ENCODE data around the gene ZFYVE19. TPM values are rescaled to one million over a fixed set of nuclear protein-coding genes. Genes with fewer than 3 reads are reported as not detected.

Gene ZFYVE19
- total and polyA plus RNA-seq, 12 donors = 11.9 to 29.2 (median 17.9) TPM

DNA sequence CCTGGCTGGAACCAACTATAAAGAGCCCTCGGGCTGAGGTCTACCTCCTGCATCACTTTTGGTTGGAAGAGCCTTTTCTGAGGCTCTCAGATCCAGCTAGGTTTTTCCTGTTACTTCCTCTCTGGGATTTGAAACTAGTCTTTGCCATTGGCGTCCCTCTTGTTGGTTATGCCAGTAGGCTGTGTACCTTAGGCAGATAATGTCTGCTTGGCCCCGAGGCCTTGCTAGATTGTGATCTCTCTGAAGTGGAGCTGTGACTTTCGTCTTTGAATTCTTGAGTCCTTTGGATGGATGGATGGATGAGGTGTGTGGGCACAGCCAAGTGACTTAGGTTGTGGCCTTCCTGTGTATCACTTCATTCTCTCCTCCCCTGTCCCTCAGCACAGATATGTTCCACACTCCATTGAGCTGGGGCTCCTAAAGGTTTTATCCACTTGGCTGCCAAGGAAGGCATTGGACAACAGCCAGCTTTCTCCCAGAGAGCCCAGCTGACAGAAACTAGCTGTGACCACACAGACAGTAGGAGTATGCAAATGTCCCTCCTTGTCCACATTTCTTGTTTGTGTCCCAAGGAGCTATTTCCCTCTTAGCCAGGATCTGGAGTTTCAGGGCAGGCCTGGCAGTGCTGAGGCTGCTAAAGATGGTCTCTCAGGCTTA is 8.3 kb downstream of the ZFYVE19 start:
- DNase-seq = peak in 1 of 2 donors; percentile 39
- Histone ChIP-seq H3K4me1 (peaks cover 0 to 12% (median 4%) of the 10 kb centered on the region in 9 donors), H3K27me3 (no peaks in the 10 kb centered on the region), H3K27ac (no peak overlapping the region), H3K36me3 (peaks cover 0 to 49% (median 26%) of the 10 kb centered on the region in 9 donors), H3K9me3 (no peaks in the 10 kb centered on the region), H3K4me3 (no peak overlapping the region)
- intact Hi-C loops (cut with DNase I) = no loop called here
- ATAC-seq = peak in 7 of 8 donors; percentile 16 to 73 (median 61)
- 65 to 74% methylated on average over 4 of the region's 4 CpGs for WGBS, 2 donors
- TF ChIP-seq, protein P1, sequence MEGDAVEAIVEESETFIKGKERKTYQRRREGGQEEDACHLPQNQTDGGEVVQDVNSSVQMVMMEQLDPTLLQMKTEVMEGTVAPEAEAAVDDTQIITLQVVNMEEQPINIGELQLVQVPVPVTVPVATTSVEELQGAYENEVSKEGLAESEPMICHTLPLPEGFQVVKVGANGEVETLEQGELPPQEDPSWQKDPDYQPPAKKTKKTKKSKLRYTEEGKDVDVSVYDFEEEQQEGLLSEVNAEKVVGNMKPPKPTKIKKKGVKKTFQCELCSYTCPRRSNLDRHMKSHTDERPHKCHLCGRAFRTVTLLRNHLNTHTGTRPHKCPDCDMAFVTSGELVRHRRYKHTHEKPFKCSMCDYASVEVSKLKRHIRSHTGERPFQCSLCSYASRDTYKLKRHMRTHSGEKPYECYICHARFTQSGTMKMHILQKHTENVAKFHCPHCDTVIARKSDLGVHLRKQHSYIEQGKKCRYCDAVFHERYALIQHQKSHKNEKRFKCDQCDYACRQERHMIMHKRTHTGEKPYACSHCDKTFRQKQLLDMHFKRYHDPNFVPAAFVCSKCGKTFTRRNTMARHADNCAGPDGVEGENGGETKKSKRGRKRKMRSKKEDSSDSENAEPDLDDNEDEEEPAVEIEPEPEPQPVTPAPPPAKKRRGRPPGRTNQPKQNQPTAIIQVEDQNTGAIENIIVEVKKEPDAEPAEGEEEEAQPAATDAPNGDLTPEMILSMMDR (IDR thresholded peaks at IDR 0.05) = no peak

DNA sequence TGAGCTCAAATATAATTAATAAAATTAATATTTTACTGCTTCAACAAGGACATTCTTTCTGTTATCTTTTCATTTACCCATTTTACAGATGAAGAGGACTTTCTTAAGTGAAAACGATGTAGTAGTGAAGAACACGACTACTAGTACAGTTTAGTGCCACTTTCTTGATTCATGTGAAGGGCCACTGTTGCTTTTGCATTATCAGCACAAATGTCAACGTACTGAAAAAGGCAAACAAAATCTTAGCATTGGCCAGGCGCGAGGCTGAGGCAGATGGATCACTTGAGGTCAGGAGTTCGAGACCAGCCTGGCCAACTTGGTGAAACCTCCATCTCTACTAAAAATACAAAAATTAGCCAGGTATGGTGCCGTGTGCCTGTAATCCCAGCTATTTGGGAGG is 12.2 kb downstream of the ZFYVE19 start:
- Histone ChIP-seq H3K27me3 (peaks cover 0 to 5% (median 0%) of the 10 kb centered on the region in 7 donors), H3K36me3 (peaks cover 0 to 11% (median 7%) of the 10 kb centered on the region in 9 donors), H3K4me3 (no peak overlapping the region), H3K9me3 (no peaks in the 10 kb centered on the region), H3K27ac (no peak overlapping the region), H3K4me1 (peaks cover 0 to 12% (median 4%) of the 10 kb centered on the region in 9 donors)
- intact Hi-C loops (cut with DNase I) = no loop called here
- 80 to 82% methylated on average over 7 of the region's 7 CpGs for WGBS, 2 donors
- ATAC-seq = no peak
- no peak for DNase-seq
- TF ChIP-seq, protein P1 (IDR thresholded peaks at IDR 0.05) = no peak

DNA sequence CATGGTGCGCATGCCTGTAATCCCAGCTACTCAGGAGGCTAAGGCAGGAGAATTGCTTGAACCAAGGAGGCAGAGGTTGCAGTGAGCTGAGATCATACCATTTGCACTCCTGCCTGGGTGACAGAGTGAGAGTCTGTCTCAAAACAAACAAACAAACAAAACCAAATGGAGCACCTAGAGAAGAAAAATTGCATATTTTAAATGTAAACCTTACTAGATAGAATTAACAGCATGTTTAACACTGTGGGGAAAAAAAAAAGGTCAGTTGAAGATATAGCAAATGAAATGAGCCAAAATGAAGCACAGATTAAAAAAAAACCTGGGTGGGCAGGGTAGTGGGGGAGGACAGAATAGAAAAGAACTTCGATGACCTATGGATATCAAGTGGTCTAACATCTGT is 14.3 kb downstream of the ZFYVE19 start:
- intact Hi-C loops (cut with DNase I) = no loop called here
- 85 to 86% methylated on average over 2 of the region's 2 CpGs for WGBS, 2 donors
- H3K4me3 ChIP-seq = no peak overlapping the region
- no peaks in the 10 kb centered on the region for H3K9me3 ChIP-seq
- H3K4me1 ChIP-seq = no peaks in the 10 kb centered on the region
- H3K36me3 ChIP-seq = no peaks in the 10 kb centered on the region
- H3K27ac ChIP-seq = no peak overlapping the region
- TF ChIP-seq, protein P1 (IDR thresholded peaks at IDR 0.05) = no peak
- ATAC-seq (no peak), DNase-seq (no peak)
- H3K27me3 ChIP-seq = peaks cover 0 to 5% (median 0%) of the 10 kb centered on the region in 7 donors

DNA sequence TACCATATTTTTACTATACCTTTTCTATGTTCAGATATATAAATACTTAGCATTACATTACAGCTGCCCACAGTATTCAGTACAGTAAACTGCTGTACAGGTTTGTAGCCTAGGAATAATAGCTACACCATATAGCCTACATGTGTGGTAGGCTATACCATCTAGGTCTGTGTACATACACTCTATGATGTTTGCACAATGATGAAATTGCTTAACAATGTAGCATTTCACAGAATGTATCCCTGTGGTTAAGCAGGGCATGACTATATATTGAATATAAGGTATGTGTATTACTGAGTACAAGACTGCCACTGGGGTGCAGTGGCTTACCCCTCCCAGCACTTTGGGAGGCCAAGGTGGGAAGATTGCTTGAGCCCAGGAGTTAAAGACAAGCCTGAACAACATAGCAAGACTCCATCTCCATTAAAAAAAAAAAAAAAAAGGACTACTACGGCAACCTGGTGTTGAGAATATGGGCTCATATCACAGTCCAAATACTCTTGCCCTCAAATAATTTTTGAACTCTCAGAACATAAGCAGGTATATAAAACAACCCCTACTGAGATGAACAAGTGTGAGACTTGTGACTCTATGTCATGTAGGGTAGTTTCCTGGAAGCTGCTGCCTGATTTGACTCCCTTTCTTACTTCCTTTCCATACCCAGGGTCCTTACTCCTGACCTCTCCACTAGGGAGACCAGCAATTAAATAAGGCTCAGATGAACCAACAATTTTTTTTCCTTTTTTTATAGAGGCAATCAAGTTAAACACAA is 16.9 kb downstream of the ZFYVE19 start:
- no peak overlapping the region for H3K4me3 ChIP-seq
- H3K36me3 ChIP-seq = no peaks in the 10 kb centered on the region
- no peak for ATAC-seq
- intact Hi-C loops (cut with DNase I) = no loop called here
- 96 to 97% methylated on average over 1 of the region's 1 CpG for WGBS, 2 donors
- H3K27ac ChIP-seq = no peak overlapping the region
- H3K4me1 ChIP-seq = no peaks in the 10 kb centered on the region
- peaks cover 0 to 15% (median 0%) of the 10 kb centered on the region in 7 donors for H3K27me3 ChIP-seq
- no peaks in the 10 kb centered on the region for H3K9me3 ChIP-seq
- no peak for DNase-seq
- TF ChIP-seq, protein P1 (IDR thresholded peaks at IDR 0.05) = no peak

All from heart right ventricle (tissue), 16 donors.